Measurements from ENCODE around the gene KCNN3.

DNA sequence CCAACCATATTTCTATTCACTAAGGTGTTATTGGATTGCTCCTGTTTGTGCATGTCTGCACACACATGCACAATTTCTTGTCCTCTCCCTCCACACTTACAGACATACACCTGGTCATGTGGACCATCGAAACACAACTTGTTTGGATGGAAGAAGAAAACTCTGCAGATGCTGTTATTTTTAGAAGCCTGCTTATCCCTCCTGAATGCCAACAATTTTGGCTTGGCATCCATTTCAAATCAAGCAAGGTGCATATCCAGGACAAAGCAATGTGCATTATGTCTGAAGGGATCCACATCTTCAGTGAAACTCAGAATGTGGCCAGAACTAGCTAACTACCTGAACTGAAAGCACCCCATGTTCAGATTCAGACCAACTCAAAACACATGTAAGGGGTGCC is 163.2 kb downstream of the KCNN3 start:
- TF ChIP-seq, protein P1, sequence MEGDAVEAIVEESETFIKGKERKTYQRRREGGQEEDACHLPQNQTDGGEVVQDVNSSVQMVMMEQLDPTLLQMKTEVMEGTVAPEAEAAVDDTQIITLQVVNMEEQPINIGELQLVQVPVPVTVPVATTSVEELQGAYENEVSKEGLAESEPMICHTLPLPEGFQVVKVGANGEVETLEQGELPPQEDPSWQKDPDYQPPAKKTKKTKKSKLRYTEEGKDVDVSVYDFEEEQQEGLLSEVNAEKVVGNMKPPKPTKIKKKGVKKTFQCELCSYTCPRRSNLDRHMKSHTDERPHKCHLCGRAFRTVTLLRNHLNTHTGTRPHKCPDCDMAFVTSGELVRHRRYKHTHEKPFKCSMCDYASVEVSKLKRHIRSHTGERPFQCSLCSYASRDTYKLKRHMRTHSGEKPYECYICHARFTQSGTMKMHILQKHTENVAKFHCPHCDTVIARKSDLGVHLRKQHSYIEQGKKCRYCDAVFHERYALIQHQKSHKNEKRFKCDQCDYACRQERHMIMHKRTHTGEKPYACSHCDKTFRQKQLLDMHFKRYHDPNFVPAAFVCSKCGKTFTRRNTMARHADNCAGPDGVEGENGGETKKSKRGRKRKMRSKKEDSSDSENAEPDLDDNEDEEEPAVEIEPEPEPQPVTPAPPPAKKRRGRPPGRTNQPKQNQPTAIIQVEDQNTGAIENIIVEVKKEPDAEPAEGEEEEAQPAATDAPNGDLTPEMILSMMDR (IDR thresholded peaks at IDR 0.05; ENCODE audit: low read length): no peak
- TF ChIP-seq EZH2 (optimal IDR thresholded peaks at IDR 0.05; ENCODE audit: low read depth, low read length): no peak
- no peak for TF ChIP-seq EZH2phosphoT487 (IDR thresholded peaks at IDR 0.05; ENCODE audit: low read length)
